Transverse colon (tissue), 3 donors: ENCODE measurements around the gene ZHX3.

Experiments used
- CTCF ChIP-seq, 5 experiments: fragments of 200-600 bp in 3 of 5; fragments of 450-650 bp in 2 of 5; sonication (generic) in 3 of 5; IDR thresholded peaks; 1 replicate in 2 of 5; 2 replicates in 3 of 5; pipeline ENCODE4 v1.5.1; 2016 to 2017; ENCODE audit warnings: antibody characterized with exemption in 5 of 5, inconsistent platforms in 3 of 5, mild to moderate bottlenecking in 2 of 5, moderate library complexity in 1 of 5
- POLR2A ChIP-seq: fragments of 450-650 bp; IDR thresholded peaks from one replicate; pipeline ENCODE4 v1.6.1; 2016; ENCODE audit warnings: antibody characterized with exemption, mild to moderate bottlenecking, moderate library complexity

- no peak for TF ChIP-seq POLR2A
- TF ChIP-seq CTCF (IDR thresholded peaks at IDR 0.05) = no peak
These were observed 149.9 kb downstream of the ZHX3 start for GRCh38 chr20:41167481-41168253.
